RWPE1 (cell line): Measurements from ENCODE around the gene MANSC1.

Source experiments
- CTCF ChIA-PET: fragments of 350-600 bp; sonication (Branson Sonifier 250); formaldehyde crosslinking; extraction: SDS; loops from one replicate; lab custom pipeline; 2021; lab: Yijun Ruan, JAX
- POLR2A ChIA-PET: fragments of 400-600 bp; formaldehyde crosslinking; extraction: SDS; loops from one replicate; lab custom pipeline; 2020; ENCODE audit warnings: antibody characterized with exemption; ENCODE audit not compliant: low non-redundant PET; lab: Yijun Ruan, JAX
- DNase-seq: peaks from one replicate; pipeline ENCODE4 v3.0.0; 2012; ENCODE audit warnings: low spot score
- H3K27ac ChIP-seq: fragments of 450-650 bp; 2 replicates; pipeline ENCODE4 v1.5.1; 2017
- CTCF ChIP-seq: fragments of 450-650 bp; conservative IDR thresholded peaks from 2 replicates; pipeline ENCODE4 v1.5.1; 2017; ENCODE audit warnings: low read depth, mild to moderate bottlenecking

Gene MANSC1

GRCh38 chr12:12349711-12350665, at the start of gene MANSC1:
MANSC1 (minus strand) TSS chr12:12350242; CDS start chr12:12343314, 6,928 bp downstream.
- DNase-seq: no peak
- CTCF ChIA-PET: interaction anchor here (0.5 to 1.4 kb wide), 11 partner anchors 8 to 653 kb away, joined by 3 to 7 read pairs (median 3); no protein-coding TSS in a partner anchor
- POLR2A ChIA-PET: interaction anchor here (0.6 to 1.4 kb wide), 2 partner anchors 8 to 112 kb away, joined by 3 to 5 read pairs; no protein-coding TSS in a partner anchor
- peak; percentile 20; the same call in 1 of the 2 replicates for TF ChIP-seq CTCF
- no peak within 1 kb of the TSS for H3K27ac ChIP-seq

GRCh38 chr12:12399161-12399560, 49.1 kb upstream of the MANSC1 start:
- no peak for DNase-seq
- CTCF ChIA-PET: interaction anchor here (0.7 kb wide), 1 partner anchor 302 kb away, joined by 3 read pairs; no protein-coding TSS in a partner anchor
- POLR2A ChIA-PET: no interaction called here
- no peak for TF ChIP-seq CTCF
- no peak overlapping the region for H3K27ac ChIP-seq

GRCh38 chr12:12398026-12398859, 48.2 kb upstream of the MANSC1 start:
- ChIA-PET POLR2A (no interaction called here), CTCF (interaction anchor here (0.7 kb wide), 1 partner anchor 24 kb away, joined by 3 read pairs; no protein-coding TSS in a partner anchor)
- DNase-seq: peak; percentile 88
- no peak overlapping the region for H3K27ac ChIP-seq
- no peak for TF ChIP-seq CTCF

GRCh38 chr12:12397184-12397583, 47.1 kb upstream of the MANSC1 start:
- no peak for DNase-seq
- ChIA-PET POLR2A (no interaction called here), CTCF (no interaction called here)
- H3K27ac ChIP-seq: no peak overlapping the region
- no peak for TF ChIP-seq CTCF

GRCh38 chr12:12396694-12397093, 46.7 kb upstream of the MANSC1 start:
- no peak for TF ChIP-seq CTCF

GRCh38 chr12:12393171-12393570, 43.1 kb upstream of the MANSC1 start:
- no peak for TF ChIP-seq CTCF
- no peak for DNase-seq
- POLR2A ChIA-PET: no interaction called here
- CTCF ChIA-PET: no interaction called here
- no peak overlapping the region for H3K27ac ChIP-seq

More at GRCh38 chr12:12396694-12397093, 46.7 kb upstream of the MANSC1 start:
- ChIA-PET CTCF (no interaction called here), POLR2A (no interaction called here)
- H3K27ac ChIP-seq: no peak overlapping the region
- DNase-seq: no peak
